HepG2 (cell line): ENCODE results near the gene PYHIN1. TPM values are rescaled to one million over a fixed set of nuclear protein-coding genes. Genes with fewer than 3 reads are reported as not detected.

Experiments used
- ATAC-seq: fragments of 200-7000 bp; cut with Tn5 transposase; 3 replicates; pipeline ENCODE4 v1.9.1; 2020; ENCODE audit warnings: mild to moderate bottlenecking, moderate library complexity
- BruUV-seq: library from RNA; stranded (reverse); fragments of 400-500 nt; replicated peaks from 2 replicates; lab custom pipeline; 2021; lab: Mats Ljungman, UMichigan
- CTCF ChIA-PET: fragments of 300-600 bp; formaldehyde crosslinking; extraction: SDS; loops from one replicate; lab custom pipeline; 2021; ENCODE audit warnings: low total read pairs, inconsistent platforms, low intra/inter-chr PET ratio; lab: Yijun Ruan, JAX
- POLR2A ChIA-PET: fragments of 350-600 bp; sonication (Branson Sonifier 250); formaldehyde crosslinking; loops from one replicate; lab custom pipeline; 2020; ENCODE audit warnings: antibody characterized with exemption, inconsistent platforms; lab: Yijun Ruan, JAX
- DNase-seq: peaks from one replicate; pipeline ENCODE4 v3.0.0-alpha.2; 2015; ENCODE audit warnings: low spot score
- FAIRE-seq: peaks from 3 replicates; lab custom pipeline; 2011; peaks lifted over from hg19 to GRCh38; lab: Jason Lieb, UNC
- H2AFZ ChIP-seq: one replicate; pipeline ENCODE4 v1.6.1; 2011; ENCODE audit warnings: low read length, inconsistent platforms
- H3K27ac ChIP-seq: fragments of 300-600 bp; 3 replicates; pipeline ENCODE4 v1.8.0; 2011; ENCODE audit warnings: mixed run types, mild to moderate bottlenecking, mixed read lengths, low read length, inconsistent platforms; ENCODE audit not compliant: insufficient read depth; ENCODE audit errors: extremely low read length
- H3K27me3 ChIP-seq, 2 experiments: fragments of 200-600 bp in 1 of 2; 2 replicates in 1 of 2; 3 replicates in 1 of 2; pipeline versions ENCODE4 v1.6.0 to v1.8.0; 2011; ENCODE audit warnings: low read length in 2 of 2, mild to moderate bottlenecking in 2 of 2, moderate library complexity in 2 of 2, inconsistent platforms in 1 of 2; ENCODE audit not compliant: insufficient read depth in 2 of 2, control insufficient read depth in 1 of 2
- H3K36me3 ChIP-seq, 2 experiments: fragments of 200-600 bp in 1 of 2; replicated peaks in 1 of 2; 2 replicates in 1 of 2; 3 replicates in 1 of 2; pipeline versions ENCODE4 v1.5.1 to v1.8.0; 2011; ENCODE audit warnings: low read length in 2 of 2, inconsistent platforms in 1 of 2; ENCODE audit not compliant: insufficient read depth in 2 of 2, control insufficient read depth in 1 of 2
- H3K4me1 ChIP-seq: 2 replicates; pipeline ENCODE4 v1.5.1; 2012; ENCODE audit warnings: low read length, inconsistent platforms; ENCODE audit not compliant: insufficient read depth
- H3K4me2 ChIP-seq: 2 replicates; pipeline ENCODE4 v1.6.0; 2011; ENCODE audit warnings: low read depth, low read length, inconsistent platforms
- H3K4me3 ChIP-seq, 3 experiments: fragments of 200-600 bp in 1 of 3; sonication (generic), shearing (Covaris generic) in 1 of 3; replicated peaks in 1 of 3; 2 replicates each; pipeline ENCODE4 v1.5.1; 2011 to 2016; ENCODE audit warnings: low read length in 3 of 3, inconsistent platforms in 2 of 3, low read depth in 2 of 3, mild to moderate bottlenecking in 2 of 3, control low read depth in 1 of 3, mixed read lengths in 1 of 3; ENCODE audit not compliant: insufficient read depth in 1 of 3
- H3K79me2 ChIP-seq: one replicate; pipeline ENCODE4 v1.6.1; 2011; ENCODE audit warnings: low read length, inconsistent platforms; ENCODE audit not compliant: insufficient read depth
- H3K9ac ChIP-seq: 2 replicates; pipeline ENCODE4 v1.6.0; 2011; ENCODE audit warnings: mild to moderate bottlenecking, low read depth, low read length, inconsistent platforms; ENCODE audit not compliant: insufficient read depth
- H3K9me3 ChIP-seq: 2 replicates; pipeline ENCODE4 v1.5.1; 2012; ENCODE audit warnings: mild to moderate bottlenecking, low read length
- H4K20me1 ChIP-seq: 2 replicates; pipeline ENCODE4 v1.6.0; 2011; ENCODE audit warnings: inconsistent platforms, mild to moderate bottlenecking, low read length, moderate library complexity; ENCODE audit not compliant: insufficient read depth
- DPF2 ChIP-seq: sonication (generic); formaldehyde crosslinking; IDR thresholded peaks from 2 replicates; pipeline ENCODE4 v1.4.0; 2020; ENCODE audit warnings: mild to moderate bottlenecking, low read depth, missing genetic modification reagents, borderline replicate concordance
- HDAC2 ChIP-seq: sonication (generic); formaldehyde crosslinking; IDR thresholded peaks from 2 replicates; pipeline ENCODE4 v1.4.0; 2020; ENCODE audit warnings: missing genetic modification reagents
- HNF4G ChIP-seq, 2 experiments: sonication (generic) in 1 of 2; formaldehyde crosslinking in 1 of 2; IDR thresholded peaks; 2 replicates each; pipeline versions ENCODE4 v1.4.0 to v1.6.1; 2011 to 2020; ENCODE audit warnings: borderline replicate concordance in 2 of 2, low read depth in 2 of 2, mild to moderate bottlenecking in 2 of 2, low read length in 1 of 2, missing genetic modification reagents in 1 of 2, moderate library complexity in 1 of 2
- JUNB ChIP-seq: sonication (generic); formaldehyde crosslinking; IDR thresholded peaks from 2 replicates; pipeline ENCODE4 v1.8.0; 2022; ENCODE audit warnings: missing genetic modification reagents, mild to moderate bottlenecking, borderline replicate concordance
- NR1H2 ChIP-seq: sonication (generic); formaldehyde crosslinking; IDR thresholded peaks from 2 replicates; pipeline ENCODE4 v1.8.1; 2022; ENCODE audit warnings: low read depth, missing genetic modification reagents, borderline replicate concordance
- PHF21A ChIP-seq: sonication (generic); formaldehyde crosslinking; IDR thresholded peaks from 2 replicates; pipeline ENCODE4 v1.5.0; 2020; ENCODE audit warnings: mild to moderate bottlenecking, missing genetic modification reagents
- RFXAP ChIP-seq: sonication (generic); formaldehyde crosslinking; IDR thresholded peaks from 2 replicates; pipeline ENCODE4 v1.4.0; 2020; ENCODE audit warnings: missing genetic modification reagents, borderline replicate concordance
- TFDP2 ChIP-seq: sonication (generic); formaldehyde crosslinking; IDR thresholded peaks from 2 replicates; pipeline ENCODE4 v1.4.0; 2020; ENCODE audit warnings: missing genetic modification reagents
- ZNF138 ChIP-seq: sonication (generic); formaldehyde crosslinking; IDR thresholded peaks from 2 replicates; pipeline ENCODE4 v1.5.0; 2020; ENCODE audit warnings: mild to moderate bottlenecking, low read depth, missing genetic modification reagents
- ZNF331 ChIP-seq: sonication (generic); formaldehyde crosslinking; IDR thresholded peaks from 2 replicates; pipeline ENCODE4 v1.4.0; 2020; ENCODE audit warnings: missing genetic modification reagents
- ZNF503 ChIP-seq: sonication (generic); formaldehyde crosslinking; IDR thresholded peaks from 2 replicates; pipeline ENCODE4 v1.4.0; 2020; ENCODE audit warnings: missing genetic modification reagents
- ZNF510 ChIP-seq: sonication (generic); formaldehyde crosslinking; IDR thresholded peaks from 2 replicates; pipeline ENCODE4 v1.4.0; 2020; ENCODE audit warnings: low read depth, mild to moderate bottlenecking, missing genetic modification reagents
- ZNF567 ChIP-seq: sonication (generic); formaldehyde crosslinking; IDR thresholded peaks from 2 replicates; pipeline ENCODE4 v1.8.1; 2023; ENCODE audit warnings: mild to moderate bottlenecking, missing genetic modification reagents, borderline replicate concordance
- ZNF780A ChIP-seq: sonication (generic); formaldehyde crosslinking; IDR thresholded peaks from 2 replicates; pipeline ENCODE4 v1.8.0; 2022; ENCODE audit warnings: mild to moderate bottlenecking, missing genetic modification reagents, moderate library complexity
- WGBS: methylation state at CpG from one replicate; pipeline ENCODE4 v1.1.6; 2017; ENCODE audit warnings: low lambda C conversion rate; 5-methylcytosine and 5-hydroxymethylcytosine counted together
- in situ Hi-C: cut with HindIII; loops from 2 replicates; pipeline ENCODE4 v1.10.0; 2017; ENCODE audit warnings: low pct_unique_long_range_greater_than_20kb; ENCODE audit not compliant: extremely low pct_ligation_motif_present
- intact Hi-C: fragments of 100-400 bp; cut with micrococcal nuclease; formaldehyde crosslinking; loops from one replicate; pipeline ENCODE4 v1.10.0; 2022; ENCODE audit not compliant: unreplicated experiment
- polyA plus RNA-seq, 8 experiments: library from polyadenylated mRNA; depleted of rRNA in 3 of 8; stranded (reverse) in 7 of 8; unstranded in 1 of 8; fragments of >200 nt; fragmentation: Illumina TruSeq in 4 of 8; extraction: Trizol in 4 of 8; gene quantifications; 2 replicates each; pipeline versions ENCODE4 v1.2.1 to v1.2.3, GENCODE V29; 2011 to 2016; ENCODE audit warnings: low read depth in 4 of 8, missing spikeins in 1 of 8, mixed read lengths in 1 of 8; ENCODE audit not compliant: insufficient read depth in 1 of 8
- total RNA-seq, 5 experiments: library from RNA; depleted of rRNA; stranded (reverse); fragments of >200 nt; fragmentation: Illumina TruSeq; extraction: Trizol; gene quantifications; 2 replicates each; pipeline ENCODE4 v1.2.3, GENCODE V29; 2016; ENCODE audit warnings: low read depth in 1 of 5

PYHIN1 gene
- total and polyA plus RNA-seq, 2 of the 13 experiments (the other 11 are each of a cell fraction or from before 2014, with no cell fraction given), result not detected

- ATAC-seq (no peak), FAIRE-seq (no peak)
Observed at GRCh38 chr1:158951956-158952355, 20.6 kb downstream of the PYHIN1 start.

More at GRCh38 chr1:158951956-158952355, 20.6 kb downstream of the PYHIN1 start:
- H3K36me3 ChIP-seq, result no peaks in the 10 kb centered on the region
- H3K9ac ChIP-seq, result no peak overlapping the region
- in situ Hi-C loops (no loop called here), intact Hi-C loops (no loop called here)
- no peak overlapping the region for H3K27ac ChIP-seq
- no peaks in the 10 kb centered on the region for H3K4me1 ChIP-seq
- no peak overlapping the region for H3K4me3 ChIP-seq
- DNase-seq, result no peak
- H3K4me2 ChIP-seq, result no peak overlapping the region
- H3K27me3 ChIP-seq, result no peaks in the 10 kb centered on the region
- ChIA-PET POLR2A (no interaction called here), CTCF (no interaction called here)
- H2AFZ ChIP-seq, result no peak overlapping the region
- H3K9me3 ChIP-seq, result peaks cover 52% of the 10 kb centered on the region
- TF ChIP-seq TFDP2 (no peak), ZNF780A (CRISPR knock-in tag) (no peak), HDAC2 (CRISPR knock-in tag) (no peak), RFXAP (CRISPR knock-in tag) (no peak), DPF2 (CRISPR knock-in tag) (no peak), PHF21A (CRISPR knock-in tag) (no peak), ZNF567 (CRISPR knock-in tag) (no peak), NR1H2 (CRISPR knock-in tag) (no peak), ZNF138 (CRISPR knock-in tag) (no peak), ZNF510 (CRISPR knock-in tag) (no peak), ZNF503 (CRISPR knock-in tag) (no peak), ZNF331 (CRISPR knock-in tag) (no peak), JUNB (CRISPR knock-in tag) (no peak), HNF4G (IDR thresholded peaks at IDR 0.05; ENCODE audit: borderline replicate concordance, low read depth, low read length) (no peak), HNF4G (CRISPR knock-in tag; IDR thresholded peaks at IDR 0.05; ENCODE audit: borderline replicate concordance, low read depth) (no peak)
- H4K20me1 ChIP-seq, result no peaks in the 10 kb centered on the region
- no TSS peak for BruUV-seq
- WGBS, result 49% methylated on average over 15 of the region's 15 CpGs
- no peaks in the 10 kb centered on the region for H3K79me2 ChIP-seq
